Tongue (tissue), 2 donors: ENCODE measurements around the gene MRPS18B. TPM values are rescaled to one million over a fixed set of nuclear protein-coding genes. Genes with fewer than 3 reads are reported as not detected.
A peak's percentile ranks its signal among the peaks of the same experiment; 100 is the strongest.

Experiments
- DNase-seq: peaks from one replicate; pipeline ENCODE4 v3.0.0-alpha.2; 2015
- total RNA-seq: library from RNA; depleted of rRNA; stranded (reverse); fragments of >200 nt; gene quantifications from one replicate; pipeline ENCODE4 v1.2.3, GENCODE V29; 2014

The MRPS18B gene
- total RNA-seq = 60.1 TPM

DNA sequence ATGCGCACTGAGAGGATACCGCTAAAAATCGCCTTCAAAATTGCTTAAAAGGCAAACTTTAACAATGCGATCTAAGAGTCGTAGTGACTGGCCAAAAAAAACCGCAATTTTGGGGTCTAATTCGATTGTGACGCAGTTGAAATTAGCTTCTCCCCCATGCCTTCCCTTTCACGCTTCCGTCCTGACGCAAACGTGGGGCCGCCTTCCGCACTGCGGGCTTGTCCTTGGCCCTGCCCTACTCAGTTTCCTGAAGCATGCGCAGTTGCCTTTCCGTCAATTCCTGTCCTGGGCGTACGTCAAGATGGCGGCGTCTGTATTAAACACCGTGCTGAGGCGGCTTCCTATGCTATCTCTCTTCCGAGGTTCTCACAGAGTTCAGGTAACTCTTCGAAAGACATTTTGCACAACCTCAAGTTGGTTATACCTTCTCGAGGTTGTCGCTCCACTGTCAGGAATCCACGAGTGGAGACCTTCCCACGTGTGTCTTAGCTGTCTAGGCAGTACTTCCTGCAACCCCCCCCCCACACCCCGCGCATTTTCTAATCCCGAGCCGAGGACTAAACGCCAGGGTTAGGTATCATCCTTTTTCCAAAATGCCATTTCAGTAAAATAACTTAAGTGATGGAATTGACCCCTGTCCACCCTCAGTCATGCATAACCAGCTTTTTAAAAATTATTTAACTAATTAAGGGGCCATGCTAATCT lies at the start of gene MRPS18B:
Gene MRPS18B, plus strand, starts transcription at position 276 of the 705 bp plus-strand sequence. Its CDS starts 26 bp downstream, at position 302.
- peak; percentile 100 for DNase-seq

DNA sequence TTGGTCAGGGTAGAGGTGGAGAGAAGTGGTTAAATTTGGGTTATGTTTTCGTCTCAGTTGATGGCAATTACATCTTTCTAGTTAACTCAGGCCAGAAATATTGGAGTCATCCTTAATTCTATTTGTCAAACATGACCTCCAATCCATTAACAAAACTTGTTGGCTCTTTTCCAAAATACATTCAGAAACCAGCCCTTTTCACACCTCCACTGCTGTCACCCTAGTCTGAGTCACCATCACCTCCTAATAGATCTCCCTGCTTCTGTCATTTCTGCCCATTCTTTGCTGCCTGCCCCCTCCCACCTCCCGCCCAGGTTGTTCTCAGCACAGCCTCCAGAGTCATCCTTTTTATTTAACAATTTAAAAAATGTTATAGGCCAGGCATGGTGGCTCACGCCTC lies 49.4 kb upstream of the MRPS18B start:
- no peak for DNase-seq

DNA sequence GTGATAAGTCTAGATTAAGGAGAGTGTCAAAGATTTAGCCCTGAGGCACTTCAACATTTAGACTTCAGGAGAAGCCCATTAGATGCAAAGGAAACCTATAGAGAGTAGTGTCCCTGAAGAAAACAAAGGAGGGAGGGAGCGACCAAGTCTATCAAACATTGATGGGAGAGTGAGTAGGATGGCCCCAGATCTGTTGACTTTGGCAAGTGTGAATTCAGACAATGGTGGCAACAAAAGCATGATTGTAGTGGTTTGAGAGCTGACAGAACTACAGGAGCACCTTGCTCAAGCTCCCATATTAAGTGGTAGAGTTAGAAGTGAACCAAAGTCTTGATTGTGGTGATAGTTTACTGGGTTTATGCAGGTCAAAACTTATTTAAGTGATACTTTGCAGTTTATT lies 47.4 kb upstream of the MRPS18B start:
- DNase-seq = no peak

DNA sequence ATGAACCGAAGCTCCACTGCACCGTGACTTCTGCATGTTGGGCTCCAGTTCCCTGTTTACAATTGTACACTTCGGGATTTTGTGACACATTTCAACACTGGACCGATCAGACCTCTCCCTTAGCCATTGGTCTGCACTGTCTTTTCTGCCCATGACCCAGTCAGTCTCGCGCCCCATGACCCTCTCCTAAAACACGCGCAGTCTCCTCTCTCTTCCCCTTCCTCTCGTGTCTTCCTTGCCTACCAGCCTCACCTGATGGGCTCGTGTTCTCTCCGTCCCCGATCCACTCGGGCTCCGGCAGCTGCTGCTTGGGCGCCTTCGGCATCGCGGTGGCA lies 46.9 kb upstream of the MRPS18B start:
- no peak for DNase-seq

DNA sequence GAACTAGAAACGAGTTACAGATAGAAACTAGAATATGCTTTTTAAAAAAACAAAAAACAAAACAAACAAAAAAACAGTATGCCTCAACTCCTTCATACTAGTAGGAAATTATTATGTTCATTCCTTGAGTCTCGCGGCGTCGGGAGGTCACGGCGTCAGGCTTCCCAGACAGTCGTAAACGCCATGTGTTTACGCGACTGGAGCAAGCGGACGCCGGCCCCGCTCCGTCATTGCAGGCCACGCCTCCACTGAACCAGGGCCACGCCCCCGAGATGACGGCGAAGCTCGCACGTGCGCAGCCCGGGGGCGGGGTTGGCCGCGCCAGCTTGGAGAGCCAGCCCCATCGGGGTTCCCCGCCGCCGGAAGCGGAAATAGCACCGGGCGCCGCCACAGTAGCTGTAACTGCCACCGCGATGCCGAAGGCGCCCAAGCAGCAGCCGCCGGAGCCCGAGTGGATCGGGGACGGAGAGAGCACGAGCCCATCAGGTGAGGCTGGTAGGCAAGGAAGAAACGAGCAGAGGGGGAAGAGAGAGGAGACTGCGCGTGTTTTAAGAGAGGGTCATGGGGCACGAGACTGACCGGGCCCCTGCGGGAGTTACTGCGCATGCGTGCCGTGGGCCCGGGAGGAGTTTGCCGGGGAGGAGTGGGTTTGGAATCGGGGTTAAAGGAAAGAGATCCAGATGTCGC lies 46.4 kb upstream of the MRPS18B start, which contains the start of gene ABCF1:
Gene ABCF1, plus strand, starts transcription at position 368 of the 687 bp plus-strand sequence. Its CDS starts 46 bp downstream, at position 414.
- DNase-seq = peak; percentile 99

DNA sequence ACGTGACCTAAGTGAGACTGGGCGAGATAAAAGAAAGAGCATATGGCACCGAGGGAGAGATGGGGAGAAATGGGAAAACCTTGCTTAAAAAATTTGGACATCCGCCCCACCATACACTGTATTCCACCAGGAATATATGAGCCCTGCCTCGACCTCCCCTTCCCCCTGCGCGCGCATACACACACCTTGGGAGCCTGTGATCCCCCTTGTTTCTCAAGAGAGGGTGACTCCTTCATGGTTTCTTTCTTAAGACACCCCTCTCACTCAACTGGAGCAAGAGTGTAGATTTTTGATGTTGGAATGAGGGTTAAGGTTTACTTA lies 45.9 kb upstream of the MRPS18B start:
- no peak for DNase-seq

DNA sequence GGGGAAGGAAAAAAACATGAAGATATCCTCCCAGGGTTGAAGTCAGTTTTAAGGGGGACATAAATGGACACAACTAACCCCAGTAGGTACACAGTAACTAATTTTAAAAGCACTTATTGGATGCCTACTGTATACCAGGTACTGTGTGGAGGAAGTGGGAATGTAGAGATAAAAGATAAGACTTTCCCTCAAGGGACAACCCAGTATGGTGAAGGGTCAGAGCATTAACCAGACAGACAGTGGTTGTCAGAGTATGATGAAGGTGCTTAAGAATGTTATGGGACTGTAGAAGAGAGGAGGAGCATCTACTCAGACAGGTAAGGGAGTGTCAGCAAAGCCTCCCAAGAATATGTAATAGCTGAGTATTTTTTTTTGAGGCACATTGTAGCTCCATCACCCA lies 45.5 kb upstream of the MRPS18B start:
- DNase-seq = no peak

DNA sequence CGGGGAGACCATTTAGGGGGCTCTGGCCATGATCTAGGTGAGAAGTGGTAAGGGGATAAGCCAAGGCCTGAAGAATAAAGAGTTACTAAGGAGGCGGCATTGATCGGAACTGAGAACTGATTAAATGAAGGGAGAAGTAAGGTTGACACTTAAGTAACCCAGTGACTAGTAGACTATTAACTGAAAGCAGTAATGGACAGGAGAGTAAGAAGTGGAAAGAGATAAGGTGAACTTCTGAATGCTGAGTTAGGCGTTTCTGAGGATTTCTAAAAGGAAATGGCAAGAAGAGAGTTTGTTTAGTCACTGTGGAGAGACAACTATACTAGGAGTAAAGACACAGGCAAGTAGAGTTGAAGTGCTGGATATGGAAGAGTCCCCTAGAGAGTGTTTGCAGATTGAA lies 44.5 kb upstream of the MRPS18B start:
- no peak for DNase-seq

DNA sequence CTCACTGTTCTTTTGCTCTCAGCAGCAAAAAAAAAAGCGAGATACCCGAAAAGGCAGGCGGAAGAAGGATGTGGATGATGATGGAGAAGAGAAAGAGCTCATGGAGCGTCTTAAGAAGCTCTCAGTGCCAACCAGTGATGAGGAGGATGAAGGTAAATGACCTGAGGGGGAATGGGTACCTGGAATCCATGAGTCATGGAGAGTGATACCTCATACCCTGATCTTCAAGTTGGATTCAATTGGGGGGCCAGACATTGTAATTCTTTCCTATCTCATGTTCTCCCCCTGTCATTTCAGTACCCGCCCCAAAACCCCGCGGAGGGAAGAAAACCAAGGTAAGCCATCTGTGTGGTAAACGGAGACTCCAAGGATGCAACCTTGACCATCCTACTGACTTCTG lies 39.6 kb upstream of the MRPS18B start:
- no peak for DNase-seq

DNA sequence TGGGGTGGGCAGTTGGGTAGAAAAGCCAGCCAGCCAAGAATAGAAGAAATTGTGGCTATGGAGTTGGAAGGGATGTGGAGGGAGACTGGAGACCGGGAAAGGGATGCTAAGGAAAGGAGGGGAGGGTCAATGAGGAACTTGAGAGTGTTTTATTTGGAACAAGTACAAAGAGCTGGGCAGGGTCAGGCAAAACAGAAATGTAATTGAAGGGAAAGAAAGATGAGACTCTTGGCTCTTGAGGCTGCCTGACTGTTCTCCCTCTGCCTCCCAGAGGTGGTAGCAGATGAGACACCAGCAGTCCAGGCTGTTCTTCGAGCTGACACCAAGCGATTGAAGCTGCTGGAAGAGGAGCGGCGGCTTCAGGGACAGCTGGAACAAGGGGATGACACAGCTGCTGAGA lies 33.7 kb upstream of the MRPS18B start:
- DNase-seq = no peak

DNA sequence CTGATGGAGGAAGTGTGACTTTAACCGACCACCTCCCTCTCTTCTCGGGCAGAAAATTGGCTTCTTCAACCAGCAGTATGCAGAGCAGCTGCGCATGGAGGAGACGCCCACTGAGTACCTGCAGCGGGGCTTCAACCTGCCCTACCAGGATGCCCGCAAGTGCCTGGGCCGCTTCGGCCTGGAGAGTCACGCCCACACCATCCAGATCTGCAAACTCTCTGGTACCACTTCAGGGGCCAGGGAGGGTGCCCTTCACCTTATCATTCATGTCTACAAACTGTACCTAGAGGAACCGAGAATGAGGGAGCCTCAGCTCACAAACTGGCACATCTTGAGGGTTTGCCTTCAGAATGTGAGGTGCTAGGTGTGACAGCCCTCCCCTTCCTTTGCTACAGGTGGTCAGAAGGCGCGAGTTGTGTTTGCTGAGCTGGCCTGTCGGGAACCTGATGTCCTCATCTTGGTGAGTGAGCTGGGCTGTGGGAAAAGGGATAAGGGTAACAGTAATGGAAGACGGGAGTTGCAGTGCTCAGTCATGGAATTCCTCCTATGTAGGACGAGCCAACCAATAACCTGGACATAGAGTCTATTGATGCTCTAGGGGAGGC lies 27.8 kb upstream of the MRPS18B start:
- no peak for DNase-seq

DNA sequence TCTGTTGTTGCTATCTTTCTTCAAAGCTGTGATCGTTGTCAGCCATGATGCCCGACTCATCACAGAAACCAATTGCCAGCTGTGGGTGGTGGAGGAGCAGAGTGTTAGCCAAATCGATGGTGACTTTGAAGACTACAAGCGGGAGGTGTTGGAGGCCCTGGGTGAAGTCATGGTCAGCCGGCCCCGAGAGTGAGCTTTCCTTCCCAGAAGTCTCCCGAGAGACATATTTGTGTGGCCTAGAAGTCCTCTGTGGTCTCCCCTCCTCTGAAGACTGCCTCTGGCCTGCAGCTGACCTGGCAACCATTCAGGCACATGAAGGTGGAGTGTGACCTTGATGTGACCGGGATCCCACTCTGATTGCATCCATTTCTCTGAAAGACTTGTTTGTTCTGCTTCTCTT lies 27.1 kb upstream of the MRPS18B start:
- DNase-seq = no peak

DNA sequence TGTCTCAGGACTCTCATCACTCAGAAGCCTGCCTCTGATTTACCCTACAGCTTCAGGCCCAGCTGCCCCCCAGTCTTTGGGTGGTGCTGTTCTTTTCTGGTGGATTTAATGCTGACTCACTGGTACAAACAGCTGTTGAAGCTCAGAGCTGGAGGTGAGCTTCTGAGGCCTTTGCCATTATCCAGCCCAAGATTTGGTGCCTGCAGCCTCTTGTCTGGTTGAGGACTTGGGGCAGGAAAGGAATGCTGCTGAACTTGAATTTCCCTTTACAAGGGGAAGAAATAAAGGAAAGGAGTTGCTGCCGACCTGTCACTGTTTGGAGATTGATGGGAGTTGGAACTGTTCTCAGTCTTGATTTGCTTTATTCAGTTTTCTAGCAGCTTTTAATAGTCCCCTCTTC lies 26.6 kb upstream of the MRPS18B start:
- DNase-seq = peak; percentile 61

DNA sequence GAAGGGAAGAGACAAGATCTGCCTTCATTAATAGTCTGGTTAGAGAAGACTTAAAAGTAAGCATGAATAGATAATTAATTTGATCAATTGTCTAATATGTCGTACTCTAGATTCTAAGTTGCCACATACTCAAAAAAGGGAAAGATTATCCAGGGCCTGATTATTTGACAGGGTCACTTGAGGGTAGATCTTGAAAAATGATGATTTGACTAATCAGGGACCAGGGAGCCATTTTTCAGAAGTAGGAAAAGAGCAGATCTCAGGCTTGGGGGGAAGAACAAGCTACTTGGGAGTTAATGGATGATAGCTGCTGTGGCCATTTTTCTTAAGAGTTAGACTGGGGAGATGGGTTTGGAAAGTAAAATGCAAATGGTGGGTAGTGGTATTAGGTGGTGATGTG lies 25.4 kb upstream of the MRPS18B start:
- DNase-seq = no peak

DNA sequence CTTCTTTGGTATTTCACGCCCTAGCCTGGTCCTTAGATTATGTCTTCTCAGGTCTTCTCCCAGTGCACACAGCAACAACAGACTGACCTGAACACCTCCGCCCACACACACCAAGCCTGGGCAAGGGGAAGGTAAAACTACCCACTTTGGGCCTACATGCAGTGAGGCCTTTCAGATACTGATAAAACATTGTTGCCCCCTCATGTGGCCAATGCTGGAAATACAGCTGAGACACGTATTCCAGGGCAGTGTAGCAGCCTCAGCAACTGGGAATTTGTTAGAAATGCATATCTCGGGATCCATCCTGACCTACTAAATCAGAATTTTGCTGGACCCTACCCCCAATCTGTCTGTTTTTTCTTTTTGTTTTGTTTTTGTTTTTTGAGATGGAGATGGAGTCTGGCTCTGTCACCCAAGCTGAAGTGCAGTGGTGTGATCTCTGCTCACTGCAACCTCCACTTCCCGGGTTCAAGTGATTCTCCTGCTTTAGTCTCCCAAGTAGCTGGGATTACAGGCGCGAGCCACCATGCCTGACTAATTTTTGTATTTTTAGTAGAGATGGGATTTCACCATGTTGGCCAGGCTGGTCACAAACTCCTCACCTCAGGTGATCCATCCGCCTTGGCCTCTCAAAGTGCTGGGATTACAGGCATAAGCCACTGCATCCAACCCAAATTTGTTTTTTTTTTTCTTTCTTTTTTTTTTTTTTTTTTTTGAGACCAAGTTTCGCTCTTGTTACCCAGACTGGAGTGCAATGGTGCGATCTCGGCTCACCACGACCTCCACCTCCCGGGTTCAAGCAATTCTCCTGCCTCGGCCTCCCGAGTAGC lies 20.1 kb upstream of the MRPS18B start:
- DNase-seq = peak; percentile 83

DNA sequence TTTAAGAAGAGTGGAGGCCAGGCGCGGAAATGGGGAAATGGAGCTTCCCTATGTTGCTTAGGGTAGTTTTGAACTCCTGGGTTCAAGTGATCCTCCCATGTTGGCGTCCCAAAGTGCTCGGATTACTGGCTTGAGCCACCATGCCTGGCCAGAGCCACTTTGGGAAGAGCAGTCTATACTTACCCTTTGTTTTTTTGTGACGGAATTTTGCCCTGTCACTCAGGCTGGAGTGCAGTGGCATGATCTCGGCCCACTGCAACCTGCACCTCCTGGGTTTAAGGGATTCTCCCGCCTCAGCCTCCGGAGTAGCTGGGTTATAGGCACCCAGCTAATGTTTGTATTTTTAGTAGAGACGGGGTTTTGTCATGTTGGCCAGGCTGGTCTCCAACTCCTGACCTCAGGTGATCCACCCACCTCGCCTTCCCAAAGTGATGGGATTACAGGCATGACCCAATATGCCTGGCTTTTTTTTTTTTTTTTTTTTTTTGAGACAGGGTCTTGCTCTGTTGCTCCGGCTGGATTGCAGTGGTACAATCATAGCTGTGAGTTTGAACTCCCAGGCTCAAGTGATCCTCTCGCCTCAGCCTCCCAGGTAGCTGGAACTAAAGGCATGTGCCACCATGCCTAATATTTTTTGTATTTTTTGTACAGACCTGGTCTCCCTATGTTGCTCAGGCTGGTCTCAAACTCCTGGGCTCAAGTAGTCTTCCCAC lies 18.6 kb upstream of the MRPS18B start:
- no peak for DNase-seq

DNA sequence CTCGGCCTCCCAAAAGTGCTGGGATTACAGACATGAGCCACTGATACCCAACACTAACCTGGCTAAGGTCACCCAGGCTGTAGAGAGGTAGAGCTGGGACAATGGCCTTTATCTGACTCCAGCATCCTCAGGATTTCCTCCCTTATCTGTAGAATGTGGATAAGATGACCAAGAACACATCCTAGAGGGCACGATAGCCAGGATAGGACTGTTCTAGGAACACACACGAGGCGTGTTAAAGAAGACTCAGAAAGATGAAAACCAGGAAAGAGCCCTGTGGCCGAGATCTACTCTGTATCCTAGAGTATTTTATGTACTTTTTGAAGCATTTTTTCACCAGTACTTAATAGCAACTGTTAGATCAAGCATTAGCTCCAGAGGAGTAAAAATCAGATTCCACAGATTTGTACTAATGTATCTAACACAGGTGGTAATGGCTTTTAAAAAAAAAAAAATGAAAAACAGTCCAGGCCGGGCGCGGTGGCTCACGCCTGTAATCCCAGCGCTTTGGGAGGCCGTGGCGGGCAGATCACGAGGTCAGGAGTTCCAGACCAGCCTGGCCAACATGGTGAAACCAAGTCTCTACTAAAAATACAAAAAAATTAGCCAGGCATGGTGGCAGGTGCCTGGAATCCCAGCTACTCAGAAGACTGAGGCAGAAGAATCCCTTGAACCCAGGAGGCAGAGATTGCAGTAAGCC lies 17.9 kb upstream of the MRPS18B start:
- DNase-seq = no peak

DNA sequence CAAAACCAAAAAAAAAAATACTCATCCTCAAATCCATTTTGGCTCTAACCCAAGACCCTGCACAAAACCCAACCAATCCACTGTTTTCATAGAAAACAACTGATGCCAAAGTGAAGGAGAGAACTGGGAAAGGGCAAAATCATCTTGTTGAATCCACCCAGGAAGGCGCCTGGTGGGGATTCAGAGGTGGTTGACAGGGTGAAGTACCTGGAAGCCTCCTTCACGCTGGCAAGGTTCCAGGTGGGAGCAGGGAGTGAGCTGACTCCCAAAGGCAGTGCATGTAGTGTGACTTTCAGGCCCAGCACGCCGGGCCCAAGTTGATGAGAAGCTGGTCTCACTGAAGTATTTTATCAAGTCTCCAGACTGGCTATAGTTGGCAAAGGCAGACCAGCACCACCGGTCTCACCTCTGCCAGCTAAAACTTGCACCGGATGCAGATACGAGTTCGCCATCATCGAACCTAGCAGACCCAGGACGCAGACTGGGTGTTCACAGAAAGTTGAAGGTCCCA lies 17.1 kb upstream of the MRPS18B start:
- no peak for DNase-seq

DNA sequence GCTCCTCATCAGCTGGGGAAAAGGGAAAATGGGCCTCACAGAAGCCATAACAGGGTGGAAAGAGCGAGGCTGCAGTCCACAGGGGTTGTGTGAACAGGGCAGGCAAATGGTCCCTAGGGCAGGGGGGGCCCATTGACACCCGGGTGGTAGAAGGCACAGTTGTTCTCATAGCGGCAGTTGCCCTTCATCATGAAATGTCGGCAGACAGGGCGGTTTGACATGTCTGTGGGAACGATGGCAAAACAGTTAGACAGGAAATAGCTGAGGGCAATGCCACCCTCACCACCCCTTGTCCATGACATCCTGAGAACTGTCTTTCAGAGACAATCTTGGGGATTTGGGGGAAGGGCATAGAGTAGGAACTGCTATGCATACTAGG lies 16.2 kb upstream of the MRPS18B start:
- DNase-seq = no peak

DNA sequence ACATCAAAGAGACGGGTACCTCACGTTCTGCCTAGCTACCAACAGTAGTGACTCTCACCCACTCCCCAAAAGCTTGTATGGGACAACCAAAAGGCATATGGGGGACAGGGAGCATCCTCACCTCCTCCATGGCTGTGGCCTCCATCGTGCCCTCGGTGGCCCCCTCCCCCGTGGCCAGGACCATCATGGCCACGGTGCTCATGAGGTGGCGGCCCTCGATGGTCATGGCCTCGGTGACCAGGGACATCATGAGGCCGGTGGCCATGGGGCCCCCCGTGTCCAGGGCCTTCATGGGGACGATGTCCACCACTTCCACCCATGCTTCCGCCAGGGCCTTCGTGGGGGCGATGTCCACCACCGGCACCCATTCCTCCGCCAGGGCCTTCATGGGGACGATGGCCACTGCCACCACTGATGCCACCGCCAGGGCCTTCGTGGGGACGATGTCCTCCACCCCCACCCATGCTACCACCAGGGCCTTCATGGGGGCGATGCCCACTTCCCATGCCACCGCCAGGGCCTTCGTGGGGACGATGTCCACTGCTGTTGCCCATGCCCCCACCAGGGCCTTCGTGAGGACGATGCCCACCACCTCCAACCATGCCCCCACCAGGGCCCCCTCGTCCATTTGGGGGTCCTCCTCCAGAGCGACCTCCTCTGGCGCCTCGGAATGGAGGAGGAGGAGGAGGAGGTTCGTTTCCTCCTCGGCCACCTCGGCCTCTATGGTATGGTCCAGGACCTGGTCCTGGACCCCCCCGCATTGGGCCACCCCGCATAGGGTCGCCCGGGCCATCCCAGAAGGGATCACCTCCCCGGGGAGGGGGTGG lies 15.6 kb upstream of the MRPS18B start:
- no peak for DNase-seq

DNA sequence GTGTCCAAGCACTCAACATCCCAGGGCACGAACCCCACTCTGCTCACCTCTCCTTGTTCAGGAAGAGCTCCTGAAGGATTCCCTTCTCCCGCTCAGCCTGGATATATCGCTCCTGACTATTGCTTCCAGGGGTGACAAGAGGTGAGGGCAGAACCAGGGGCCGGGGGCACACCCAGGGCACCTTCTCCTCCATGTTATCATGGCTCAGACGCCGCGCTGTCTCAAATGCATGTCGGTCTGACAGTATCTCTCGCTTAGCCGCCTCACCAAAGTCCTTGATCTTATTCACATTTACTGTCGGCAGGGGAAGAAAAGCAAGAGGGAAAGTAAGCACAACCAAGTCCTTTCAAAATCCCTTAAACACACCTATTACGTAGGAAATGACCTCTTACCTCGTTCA lies 13.7 kb upstream of the MRPS18B start:
- no peak for DNase-seq
